ENCODE data around the gene GCN1. TPM values are rescaled to one million over a fixed set of nuclear protein-coding genes. Genes with fewer than 3 reads are reported as not detected.

Gene GCN1
- total and polyA plus RNA-seq, 2 of the 8 experiments (the other 6 are each of a cell fraction or from before 2014, with no cell fraction given) = 61.4 to 133 TPM

- Histone ChIP-seq H3K18ac (ENCODE audit: extremely low read depth, low read length) (no peak overlapping the region), H3K56ac (replicated peaks; ENCODE audit: insufficient read length, low read depth, low read length) (no peak overlapping the region), H4K20me1 (replicated peaks in 1 of 2; ENCODE audit: control insufficient read depth in 1 of 2, insufficient read depth in 2 of 2, low read length in 2 of 2) (peaks cover 4% of the 10 kb centered on the region in 2 experiments), H2AFZ (ENCODE audit: low read length) (no peak overlapping the region), H2BK12ac (ENCODE audit: low read depth, low read length) (no peak overlapping the region), H4K5ac (ENCODE audit: insufficient read length, low read depth, low read length) (no peak overlapping the region), H4K91ac (replicated peaks; ENCODE audit: insufficient read length, low read length) (no peak overlapping the region), H3K23ac (ENCODE audit: insufficient read length) (no peak overlapping the region), H2BK15ac (ENCODE audit: low read length) (no peak overlapping the region), H3K9me3 (ENCODE audit: insufficient read depth in 2 of 2, low read depth in 1 of 2, low read length in 1 of 2) (no peaks in the 10 kb centered on the region), H3K4ac (replicated peaks; ENCODE audit: insufficient read length, low read depth, low read length) (no peak overlapping the region), H3K14ac (ENCODE audit: insufficient read length) (no peak overlapping the region), H3K4me2 (ENCODE audit: insufficient read depth in 1 of 2, low read depth in 2 of 2, low read length in 2 of 2) (no peak overlapping the region), H2BK120ac (replicated peaks; ENCODE audit: low read depth, low read length) (no peak overlapping the region), H2BK20ac (ENCODE audit: low read length) (no peak overlapping the region), H3K4me3 (ENCODE audit: extremely low read depth in 1 of 4, insufficient read depth in 2 of 4, low read depth in 3 of 4, low read length in 4 of 4) (no peak overlapping the region), H3K9ac (replicated peaks in 1 of 4; ENCODE audit: extremely low read depth in 1 of 4, low read depth in 3 of 4, low read length in 3 of 4) (no peak overlapping the region), H3K36me3 (ENCODE audit: control insufficient read depth in 2 of 4, insufficient read depth in 4 of 4, low read length in 3 of 4) (peaks cover 7 to 52% (median 33%) of the 10 kb centered on the region in 4 experiments), H2BK5ac (ENCODE audit: low read depth, low read length) (no peak overlapping the region), H3K23me2 (ENCODE audit: low read depth, low read length) (no peaks in the 10 kb centered on the region), H3K27me3 (replicated peaks in 1 of 4; ENCODE audit: control insufficient read depth in 3 of 4, extremely low read depth in 1 of 4, insufficient read depth in 3 of 4, low read length in 3 of 4) (no peaks in the 10 kb centered on the region), H2AK5ac (ENCODE audit: low read depth, low read length) (no peak overlapping the region), H3K79me1 (ENCODE audit: low read depth, low read length) (no peaks in the 10 kb centered on the region), H3K27ac (ENCODE audit: low read depth, low read length) (no peak overlapping the region), H3K4me1 (replicated peaks in 1 of 4; ENCODE audit: control insufficient read depth in 3 of 4, insufficient read depth in 4 of 4, low read length in 3 of 4) (no peaks in the 10 kb centered on the region), H4K8ac (ENCODE audit: extremely low read depth, insufficient read depth, low read length) (no peak overlapping the region; the same call in 1 of the 2 replicates), H3K79me2 (ENCODE audit: control insufficient read depth in 1 of 2, insufficient read depth in 2 of 2, low read length in 2 of 2) (no peaks in the 10 kb centered on the region)
- DNase-seq (ENCODE audit: low read depth in 1 of 2, low spot score in 2 of 2) (no peak), FAIRE-seq (no peak)
- ChIA-PET CTCF (ENCODE audit: partially characterized antibody) (interaction anchor here (1.2 kb wide), 2 partner anchors 11 to 15 kb away, joined by 3 read pairs; partner anchors contain the start of gene RPLP0), POLR2A (ENCODE audit: partially characterized antibody) (interaction anchor here (29.0 to 88.3 kb wide), 3 partner anchors 4 to 55 kb away, joined by 1305 to 4270 read pairs (median 1305); partner anchors contain the start of genes GCN1, PXN, RNU4-1 and RNU4-2)
- 95% methylated on average over 24 of the region's 24 CpGs; no CpG with 5 or more reads in 1 of the 2 experiments for WGBS, 2 experiments (ENCODE audit: extremely low coverage in 1 of 2, insufficient coverage in 1 of 2, insufficient read length in 1 of 2, insufficient replicate concordance in 2 of 2, low coverage in 1 of 2, low lambda C conversion rate in 2 of 2, missing lambda C conversion rate in 1 of 2)
- TF ChIP-seq POLR2AphosphoS5 (IDR thresholded peaks at IDR 0.05; ENCODE audit: low read depth, low read length) (peak; percentile 26; the same call in 1 of the 2 replicates), BACH1 (IDR thresholded peaks at IDR 0.05; ENCODE audit: low read length) (no peak), POU5F1 (IDR thresholded peaks at IDR 0.05; ENCODE audit: low read depth, low read length) (no peak), BCL11A (IDR thresholded peaks at IDR 0.05; ENCODE audit: low read depth in 2 of 2, low read length in 2 of 2) (no peak)
These were observed 17.8 kb upstream of the GCN1 start for GRCh38 chr12:120212301-120212700.

Data from H1 (cell line).